GM23338 (cell line): ENCODE results near the gene MPO.

Source experiments
- CREB1 ChIP-seq: fragments of 250-450 bp; sonication (Bioruptor Pico); IDR thresholded peaks from 2 replicates; pipeline ENCODE4 v1.5.0; 2020; ENCODE audit warnings: low read depth, mild to moderate bottlenecking, moderate library complexity
- ETS1 ChIP-seq: IDR thresholded peaks from 2 replicates; pipeline ENCODE4 v1.6.1; 2016; ENCODE audit warnings: antibody characterized with exemption
- EZH2 ChIP-seq: fragments of 200-600 bp; sonication (generic); IDR thresholded peaks from one replicate; pipeline ENCODE4 v1.8.0; 2017; ENCODE audit warnings: antibody characterized with exemption, mild to moderate bottlenecking, low read depth; ENCODE audit not compliant: unreplicated experiment
- EZH2phosphoT487 ChIP-seq: fragments of 200-600 bp; sonication (generic); IDR thresholded peaks from one replicate; pipeline ENCODE4 v1.8.1; 2018; ENCODE audit warnings: antibody characterized with exemption; ENCODE audit not compliant: unreplicated experiment
- JUNB ChIP-seq: IDR thresholded peaks from one replicate; pipeline ENCODE4 v1.6.1; 2016; ENCODE audit warnings: antibody characterized with exemption; ENCODE audit not compliant: unreplicated experiment
- NANOG ChIP-seq: IDR thresholded peaks from 2 replicates; pipeline ENCODE4 v1.6.1; 2016; ENCODE audit warnings: antibody characterized with exemption, borderline replicate concordance
- POLR2AphosphoS5 ChIP-seq: IDR thresholded peaks from 2 replicates; pipeline ENCODE4 v1.6.1; 2016; ENCODE audit warnings: antibody characterized with exemption, low read depth
- REST ChIP-seq: IDR thresholded peaks from one replicate; pipeline ENCODE4 v1.6.1; 2018; ENCODE audit warnings: antibody characterized with exemption; ENCODE audit not compliant: unreplicated experiment
- STAT1 ChIP-seq: IDR thresholded peaks from one replicate; pipeline ENCODE4 v1.6.1; 2016; ENCODE audit warnings: antibody characterized with exemption; ENCODE audit not compliant: unreplicated experiment
- ZNF114 ChIP-seq: fragments of 250-450 bp; sonication (Bioruptor Pico); IDR thresholded peaks from 2 replicates; pipeline ENCODE4 v1.5.0; 2020; ENCODE audit warnings: mild to moderate bottlenecking, moderate library complexity
- ZNF331 ChIP-seq: fragments of 250-450 bp; sonication (Bioruptor Pico); IDR thresholded peaks from 2 replicates; pipeline ENCODE4 v1.5.0; 2020; ENCODE audit warnings: low read depth, mild to moderate bottlenecking, moderate library complexity
- TF ChIP-seq, protein P1 (sequence below), 2 experiments: fragments of 200-600 bp in 1 of 2; sonication (generic) in 1 of 2; conservative IDR thresholded peaks; 2 replicates each; pipeline versions ENCODE4 v1.5.1 to v1.6.1; 2016 to 2017; ENCODE audit warnings: antibody characterized with exemption in 2 of 2, low read depth in 2 of 2, mild to moderate bottlenecking in 2 of 2, moderate library complexity in 1 of 2

DNA sequence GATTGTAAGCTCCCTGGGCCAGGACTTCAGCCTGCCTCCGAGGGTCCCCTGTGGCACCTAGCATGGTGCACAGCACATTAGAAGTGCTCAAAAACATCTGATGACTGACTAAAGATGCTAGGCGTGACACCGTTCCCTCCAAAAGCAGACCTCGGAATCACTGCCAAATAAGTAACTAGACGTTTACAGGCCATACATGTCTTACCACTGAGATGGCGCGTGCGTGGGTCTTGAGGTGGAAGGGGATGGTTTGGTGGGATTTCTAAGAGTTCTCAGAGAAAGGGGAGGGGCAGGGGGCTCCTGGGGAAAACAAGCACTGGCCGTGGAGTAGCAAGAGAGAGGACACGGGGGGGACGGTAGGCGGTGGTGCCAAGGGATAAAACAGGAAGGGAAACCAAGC lies 12.4 kb downstream of the MPO start:
- TF ChIP-seq, protein P1, sequence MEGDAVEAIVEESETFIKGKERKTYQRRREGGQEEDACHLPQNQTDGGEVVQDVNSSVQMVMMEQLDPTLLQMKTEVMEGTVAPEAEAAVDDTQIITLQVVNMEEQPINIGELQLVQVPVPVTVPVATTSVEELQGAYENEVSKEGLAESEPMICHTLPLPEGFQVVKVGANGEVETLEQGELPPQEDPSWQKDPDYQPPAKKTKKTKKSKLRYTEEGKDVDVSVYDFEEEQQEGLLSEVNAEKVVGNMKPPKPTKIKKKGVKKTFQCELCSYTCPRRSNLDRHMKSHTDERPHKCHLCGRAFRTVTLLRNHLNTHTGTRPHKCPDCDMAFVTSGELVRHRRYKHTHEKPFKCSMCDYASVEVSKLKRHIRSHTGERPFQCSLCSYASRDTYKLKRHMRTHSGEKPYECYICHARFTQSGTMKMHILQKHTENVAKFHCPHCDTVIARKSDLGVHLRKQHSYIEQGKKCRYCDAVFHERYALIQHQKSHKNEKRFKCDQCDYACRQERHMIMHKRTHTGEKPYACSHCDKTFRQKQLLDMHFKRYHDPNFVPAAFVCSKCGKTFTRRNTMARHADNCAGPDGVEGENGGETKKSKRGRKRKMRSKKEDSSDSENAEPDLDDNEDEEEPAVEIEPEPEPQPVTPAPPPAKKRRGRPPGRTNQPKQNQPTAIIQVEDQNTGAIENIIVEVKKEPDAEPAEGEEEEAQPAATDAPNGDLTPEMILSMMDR (conservative IDR thresholded peaks at IDR 0.05; ENCODE audit: low read depth in 2 of 2) = no peak
- TF ChIP-seq CREB1 (no peak), EZH2 (no peak), POLR2AphosphoS5 (no peak), JUNB (no peak), EZH2phosphoT487 (no peak), ETS1 (no peak), ZNF331 (no peak), STAT1 (no peak), REST (no peak), ZNF114 (CRISPR knock-in tag) (no peak), NANOG (no peak)
